ENCODE data around the gene EDAR. TPM values are rescaled to one million over a fixed set of nuclear protein-coding genes. Genes with fewer than 3 reads are reported as not detected.

EDAR gene
- total and polyA plus RNA-seq, 3 experiments from 2014 or later, result 0.07 to 0.64 (median 0.16) TPM

DNA sequence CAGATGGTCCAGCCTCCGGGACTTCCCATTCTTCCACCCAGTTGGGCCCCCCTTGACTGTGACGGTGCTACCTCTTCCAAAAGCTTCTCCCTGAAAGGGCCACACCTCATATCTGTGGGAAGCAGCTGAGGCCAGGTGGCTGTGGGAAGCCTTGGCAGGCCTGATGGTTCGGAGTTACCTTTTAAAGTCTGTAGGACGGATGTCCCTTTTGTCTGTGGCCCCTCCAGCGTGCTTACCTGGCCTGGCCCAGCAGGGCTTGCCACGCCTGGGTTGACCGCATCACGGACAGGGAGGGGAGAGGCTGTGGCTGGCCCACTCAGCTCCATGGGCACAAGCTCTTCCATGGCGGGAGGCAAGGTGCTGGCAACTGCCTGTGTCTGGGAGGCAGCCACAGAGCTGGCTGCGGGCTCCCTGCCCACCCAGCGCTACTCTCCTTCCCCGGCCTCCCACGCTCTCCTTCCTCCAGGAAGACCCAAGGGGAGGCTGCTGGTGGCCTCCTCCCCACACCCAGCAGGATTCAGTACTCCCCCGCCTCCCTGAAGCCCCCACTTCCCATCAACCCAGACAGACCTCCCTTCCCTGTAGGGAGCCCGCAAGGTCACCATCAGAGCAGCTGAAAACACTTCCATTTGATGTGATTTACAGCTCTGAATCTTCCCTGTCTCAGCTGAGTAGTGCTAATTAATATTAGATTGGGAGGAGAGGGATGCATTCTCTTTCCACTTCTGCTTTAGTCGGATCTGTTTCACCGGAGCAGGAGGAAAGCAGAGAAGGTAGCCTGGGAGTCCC lies 52.8 kb downstream of the EDAR start:
- H3K4me3 ChIP-seq (ENCODE audit: low read length), result no peak overlapping the region
- no peak for DNase-seq
- POLR2A ChIA-PET, result no interaction called here

DNA sequence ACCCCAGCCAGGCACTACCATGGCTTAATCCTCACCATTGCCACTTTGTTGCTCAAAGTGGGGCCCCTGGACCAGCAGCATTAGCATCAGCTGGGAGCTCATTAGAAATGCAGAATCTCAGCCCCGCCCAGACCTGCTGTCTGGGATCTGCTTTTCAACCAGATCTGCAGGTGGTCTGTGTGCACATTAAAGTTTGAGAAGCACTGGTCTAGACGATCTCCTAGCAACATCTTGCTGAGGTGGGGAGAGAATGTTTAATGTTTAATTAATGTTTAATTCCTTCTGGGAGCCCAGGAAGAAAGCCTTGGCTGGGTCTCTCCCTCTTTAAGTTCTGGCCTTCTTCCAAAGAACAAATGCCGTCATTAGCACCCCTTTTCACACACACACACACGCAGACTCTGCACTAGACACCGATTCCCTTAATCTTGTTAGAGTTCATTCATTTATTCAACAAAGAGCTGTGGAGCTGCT lies 53.7 kb downstream of the EDAR start:
- no peaks in the 10 kb centered on the region for H3K36me3 ChIP-seq (ENCODE audit: insufficient read depth, low read length)
- ChIA-PET CTCF (no interaction called here), POLR2A (no interaction called here)
- H3K27me3 Mint-ChIP-seq, result peaks cover 0 to 2% of the 10 kb centered on the region in 2 donors
- no peak overlapping the region for H3K27ac ChIP-seq (ENCODE audit: low read depth, low read length)
- H3K4me1 Mint-ChIP-seq, result peaks cover 5 to 11% (median 6%) of the 10 kb centered on the region in 3 donors
- H3K9me3 ChIP-seq (ENCODE audit: low read length), result no peaks in the 10 kb centered on the region
- H3K9me3 Mint-ChIP-seq, result no peaks in the 10 kb centered on the region
- peaks cover 11% of the 10 kb centered on the region for H3K4me1 ChIP-seq (ENCODE audit: insufficient read depth, low read length)
- no peaks in the 10 kb centered on the region for H3K36me3 Mint-ChIP-seq
- no peak overlapping the region for H3K4me3 ChIP-seq (ENCODE audit: low read length)
- no peak overlapping the region for H3K27ac Mint-ChIP-seq
- no peak overlapping the region for H3K4me3 Mint-ChIP-seq
- H3K27me3 ChIP-seq (ENCODE audit: insufficient read depth, low read length, poor library complexity, severe bottlenecking), result no peaks in the 10 kb centered on the region
- no peak for DNase-seq

More for the DNA sequence above, 52.8 kb downstream of the EDAR start:
- Histone ChIP-seq H3K36me3 (ENCODE audit: insufficient read depth, low read length) (no peaks in the 10 kb centered on the region), H3K27me3 (ENCODE audit: insufficient read depth, low read length, poor library complexity, severe bottlenecking) (no peaks in the 10 kb centered on the region), H3K9me3 (ENCODE audit: low read length) (no peaks in the 10 kb centered on the region), H3K27ac (ENCODE audit: low read depth, low read length) (no peak overlapping the region), H3K4me1 (ENCODE audit: insufficient read depth, low read length) (peaks cover 11% of the 10 kb centered on the region)
- Mint-ChIP-seq H3K4me3 (no peak overlapping the region), H3K27me3 (peaks cover 0 to 2% of the 10 kb centered on the region in 2 donors), H3K36me3 (no peaks in the 10 kb centered on the region), H3K27ac (peak overlapping the region in 1 of 8 donors; percentile 77), H3K9me3 (no peaks in the 10 kb centered on the region), H3K4me1 (peaks cover 5 to 11% (median 6%) of the 10 kb centered on the region in 3 donors)
- CTCF ChIA-PET, result no interaction called here

DNA sequence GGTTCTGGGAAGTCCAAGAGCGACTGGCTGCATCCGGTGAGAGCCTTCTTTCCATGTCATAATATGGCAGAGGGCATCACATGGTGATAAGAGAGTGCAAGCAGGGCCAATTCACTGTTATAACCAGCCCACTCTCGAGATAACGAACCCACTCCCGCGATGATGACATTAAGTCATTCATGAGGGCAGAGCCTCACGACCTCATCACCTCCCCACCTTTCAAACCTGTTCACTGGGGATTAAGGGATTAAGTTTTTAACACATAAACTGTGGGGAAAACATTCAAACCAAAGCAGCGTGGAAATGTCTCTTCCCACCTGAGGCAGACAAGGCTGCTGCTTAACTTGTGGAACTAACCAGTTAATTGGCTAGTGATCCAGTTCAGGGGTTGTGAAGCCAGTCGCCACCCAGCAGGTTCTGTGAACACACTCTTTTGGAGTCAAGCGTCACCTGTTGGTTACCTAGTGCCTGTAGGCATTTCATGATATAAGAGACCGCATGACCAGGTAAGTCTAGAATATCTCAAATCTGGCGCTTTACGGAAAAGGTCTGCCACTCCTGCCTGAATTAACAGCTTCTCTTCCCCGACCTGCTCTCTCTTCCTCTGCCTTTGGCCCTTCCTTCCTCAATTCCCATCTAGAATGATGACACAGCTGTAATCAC lies 54.3 kb downstream of the EDAR start:
- Mint-ChIP-seq H3K27me3 (peaks cover 0 to 2% of the 10 kb centered on the region in 2 donors), H3K36me3 (no peaks in the 10 kb centered on the region), H3K4me3 (no peak overlapping the region), H3K4me1 (peaks cover 5 to 11% (median 6%) of the 10 kb centered on the region in 3 donors), H3K9me3 (no peaks in the 10 kb centered on the region), H3K27ac (no peak overlapping the region)
- H3K27me3 ChIP-seq (ENCODE audit: insufficient read depth, low read length, poor library complexity, severe bottlenecking), result no peaks in the 10 kb centered on the region
- H3K4me3 ChIP-seq (ENCODE audit: low read length), result no peak overlapping the region
- no peak for DNase-seq
- ChIA-PET POLR2A (no interaction called here), CTCF (no interaction called here)
- H3K4me1 ChIP-seq (ENCODE audit: insufficient read depth, low read length), result peaks cover 11% of the 10 kb centered on the region
- no peak overlapping the region for H3K27ac ChIP-seq (ENCODE audit: low read depth, low read length)
- no peaks in the 10 kb centered on the region for H3K9me3 ChIP-seq (ENCODE audit: low read length)
- H3K36me3 ChIP-seq (ENCODE audit: insufficient read depth, low read length), result no peaks in the 10 kb centered on the region

DNA sequence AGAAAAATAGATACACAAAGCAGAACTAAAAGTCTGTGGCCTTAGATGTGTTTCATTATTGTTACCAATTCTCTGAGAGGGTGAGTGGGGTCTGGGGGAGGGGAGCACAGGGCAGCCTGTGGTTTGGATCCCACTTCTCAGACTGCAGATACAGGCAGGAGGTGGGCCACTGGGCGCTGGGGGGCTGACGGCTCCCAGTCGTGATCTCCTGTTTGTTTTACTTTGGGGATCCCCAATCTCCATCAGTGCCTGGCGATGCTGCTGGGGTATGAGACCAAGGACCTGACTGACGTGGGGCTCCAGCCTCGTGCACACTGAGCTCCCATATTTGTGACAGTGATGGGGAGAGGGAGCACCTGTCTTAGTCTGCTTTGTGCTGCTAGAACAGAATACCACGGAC lies 54.9 kb downstream of the EDAR start:
- no peak overlapping the region for H3K27ac Mint-ChIP-seq
- Histone ChIP-seq H3K4me1 (ENCODE audit: insufficient read depth, low read length) (peaks cover 11% of the 10 kb centered on the region), H3K4me3 (ENCODE audit: low read length) (no peak overlapping the region), H3K27ac (ENCODE audit: low read depth, low read length) (no peak overlapping the region), H3K36me3 (ENCODE audit: insufficient read depth, low read length) (no peaks in the 10 kb centered on the region), H3K27me3 (ENCODE audit: insufficient read depth, low read length, poor library complexity, severe bottlenecking) (no peaks in the 10 kb centered on the region), H3K9me3 (ENCODE audit: low read length) (no peaks in the 10 kb centered on the region)
- no peaks in the 10 kb centered on the region for H3K9me3 Mint-ChIP-seq
- ChIA-PET CTCF (no interaction called here), POLR2A (no interaction called here)
- H3K4me1 Mint-ChIP-seq, result peaks cover 5 to 11% (median 6%) of the 10 kb centered on the region in 3 donors
- H3K4me3 Mint-ChIP-seq, result no peak overlapping the region
- peaks cover 0 to 2% of the 10 kb centered on the region in 2 donors for H3K27me3 Mint-ChIP-seq
- DNase-seq, result no peak
- H3K36me3 Mint-ChIP-seq, result no peaks in the 10 kb centered on the region

DNA sequence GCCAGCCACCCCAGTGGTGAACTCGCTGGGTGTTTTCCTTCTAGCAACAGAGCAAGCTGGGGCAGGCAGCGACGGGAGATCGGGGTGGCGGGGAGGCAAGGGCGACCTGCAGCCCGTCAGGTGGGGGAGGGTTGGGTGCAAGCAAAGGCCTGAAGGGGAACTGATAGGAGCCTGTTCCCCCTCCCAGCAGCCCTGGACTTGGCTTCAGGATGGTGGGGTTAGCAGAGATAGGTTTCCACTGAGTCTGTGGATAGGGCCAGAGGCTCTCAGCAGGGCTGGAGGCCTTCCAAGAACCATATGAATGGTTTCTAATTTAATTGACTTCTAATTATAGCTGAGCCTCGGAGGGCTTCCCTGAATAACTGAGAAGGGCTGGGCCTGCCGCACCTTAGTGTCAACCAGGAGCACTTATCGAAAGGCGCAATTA lies 55.3 kb downstream of the EDAR start:
- no peak overlapping the region for H3K4me3 Mint-ChIP-seq
- ChIA-PET POLR2A (no interaction called here), CTCF (interaction anchor here (0.6 kb wide), 1 partner anchor 77 kb away, joined by 3 read pairs; no protein-coding TSS in a partner anchor)
- H3K36me3 Mint-ChIP-seq, result no peaks in the 10 kb centered on the region
- no peak overlapping the region for H3K27ac Mint-ChIP-seq
- Histone ChIP-seq H3K27ac (ENCODE audit: low read depth, low read length) (no peak overlapping the region), H3K27me3 (ENCODE audit: insufficient read depth, low read length, poor library complexity, severe bottlenecking) (no peaks in the 10 kb centered on the region), H3K9me3 (ENCODE audit: low read length) (no peaks in the 10 kb centered on the region), H3K36me3 (ENCODE audit: insufficient read depth, low read length) (no peaks in the 10 kb centered on the region), H3K4me1 (ENCODE audit: insufficient read depth, low read length) (peaks cover 11% of the 10 kb centered on the region), H3K4me3 (ENCODE audit: low read length) (no peak overlapping the region)
- no peak for DNase-seq
- peaks cover 5 to 11% (median 6%) of the 10 kb centered on the region in 3 donors for H3K4me1 Mint-ChIP-seq
- H3K27me3 Mint-ChIP-seq, result peaks cover 0 to 2% of the 10 kb centered on the region in 2 donors
- no peaks in the 10 kb centered on the region for H3K9me3 Mint-ChIP-seq

DNA sequence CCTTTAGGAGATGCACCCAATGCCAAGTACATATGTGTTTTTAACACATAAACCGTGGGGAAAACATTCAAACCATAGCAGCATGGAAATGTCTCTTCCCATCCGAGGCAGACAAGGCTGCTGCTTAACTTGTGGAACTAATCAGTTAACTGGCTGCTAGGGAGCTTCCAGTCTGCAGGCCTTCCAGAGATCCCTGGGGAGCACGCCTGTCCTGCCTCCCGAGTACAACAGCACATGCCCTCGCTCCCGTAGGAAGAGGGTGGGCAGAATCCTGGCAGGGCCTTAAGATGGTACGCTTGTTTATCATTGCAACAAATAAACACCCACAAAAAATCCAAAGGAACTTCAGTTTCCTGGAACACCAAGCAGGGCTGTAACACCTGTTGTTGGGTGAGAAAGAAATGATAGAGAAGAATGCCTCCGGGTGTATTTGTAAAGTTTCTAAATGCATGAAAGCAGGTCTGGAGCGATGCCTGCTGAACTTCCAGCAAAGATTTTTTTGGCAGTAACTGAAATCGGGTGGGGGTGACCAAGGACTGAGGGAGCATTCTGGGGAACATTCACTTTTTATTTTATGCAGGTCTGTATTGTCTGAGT lies 56.2 kb downstream of the EDAR start:
- Mint-ChIP-seq H3K27me3 (peaks cover 0 to 2% of the 10 kb centered on the region in 2 donors), H3K4me1 (peaks cover 2 to 12% (median 5%) of the 10 kb centered on the region in 3 donors), H3K36me3 (no peaks in the 10 kb centered on the region), H3K9me3 (no peaks in the 10 kb centered on the region), H3K4me3 (no peak overlapping the region), H3K27ac (no peak overlapping the region)
- Histone ChIP-seq H3K4me3 (ENCODE audit: low read length) (no peak overlapping the region), H3K27ac (ENCODE audit: low read depth, low read length) (no peak overlapping the region), H3K4me1 (ENCODE audit: insufficient read depth, low read length) (peaks cover 4% of the 10 kb centered on the region), H3K27me3 (ENCODE audit: insufficient read depth, low read length, poor library complexity, severe bottlenecking) (no peaks in the 10 kb centered on the region), H3K36me3 (ENCODE audit: insufficient read depth, low read length) (no peaks in the 10 kb centered on the region), H3K9me3 (ENCODE audit: low read length) (no peaks in the 10 kb centered on the region)
- DNase-seq, result no peak
- CTCF ChIA-PET, result no interaction called here
- POLR2A ChIA-PET, result no interaction called here

DNA sequence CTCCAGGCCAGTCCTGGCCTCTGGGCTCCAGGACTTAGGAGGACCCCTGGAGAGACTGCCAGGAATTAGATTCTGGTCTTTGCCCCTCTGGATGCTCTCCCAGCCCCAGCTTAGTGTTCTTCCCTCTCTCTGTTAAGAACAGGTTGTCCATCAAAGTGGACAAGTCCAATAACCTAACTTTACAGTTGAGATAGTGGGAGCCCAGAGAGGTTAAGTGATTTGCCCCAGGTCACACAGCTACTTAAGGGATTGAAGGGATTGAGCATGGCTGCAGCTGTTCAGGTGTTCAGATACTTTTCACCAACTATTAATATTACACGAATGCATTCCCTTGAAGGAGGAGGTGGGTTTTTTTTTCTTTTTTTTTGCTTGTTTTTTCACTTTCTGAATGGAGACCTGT lies 57.6 kb downstream of the EDAR start:
- DNase-seq, result no peak
- H3K4me1 ChIP-seq (ENCODE audit: insufficient read depth, low read length), result no peaks in the 10 kb centered on the region
- CTCF ChIA-PET, result interaction anchor here (1.3 to 2.0 kb wide), 3 partner anchors 14 to 579 kb away, joined by 3 to 8 read pairs (median 4); partner anchors contain the start of gene SH3RF3
- no peaks in the 10 kb centered on the region for H3K36me3 ChIP-seq (ENCODE audit: insufficient read depth, low read length)
- H3K27ac ChIP-seq (ENCODE audit: low read depth, low read length), result no peak overlapping the region
- Mint-ChIP-seq H3K36me3 (no peaks in the 10 kb centered on the region), H3K27me3 (peaks cover 0 to 2% of the 10 kb centered on the region in 2 donors), H3K4me1 (peaks cover 2 to 6% (median 5%) of the 10 kb centered on the region in 3 donors), H3K4me3 (no peak overlapping the region), H3K9me3 (no peaks in the 10 kb centered on the region), H3K27ac (no peak overlapping the region)
- H3K4me3 ChIP-seq (ENCODE audit: low read length), result no peak overlapping the region
- no peaks in the 10 kb centered on the region for H3K9me3 ChIP-seq (ENCODE audit: low read length)
- POLR2A ChIA-PET, result no interaction called here
- no peaks in the 10 kb centered on the region for H3K27me3 ChIP-seq (ENCODE audit: insufficient read depth, low read length, poor library complexity, severe bottlenecking)
